ENCODE results near the gene SFMBT2.
"Not testable (repeated sequence)": the region's sequence is repeated elsewhere in the genome, so short reads cannot be mapped to it uniquely, and the experiment has no call there.

The SFMBT2 gene

GRCh38 chr10:7406712-7407333 is 4.0 kb downstream of the SFMBT2 start:
- no peak for TF ChIP-seq JUND (IDR thresholded peaks at IDR 0.05; ENCODE audit: low read depth)
- in situ Hi-C loops (cut with HindIII; ENCODE audit: low pct_unique_long_range_greater_than_20kb, low sequenced_read_pairs): no loop called here
- DNase-seq (ENCODE audit: low read depth in 1 of 2, low spot score in 1 of 2): no peak

- no peak for DNase-seq (ENCODE audit: low read depth in 1 of 2, low spot score in 1 of 2)
- in situ Hi-C loops (cut with HindIII; ENCODE audit: low pct_unique_long_range_greater_than_20kb, low sequenced_read_pairs): no loop called here
- TF ChIP-seq JUND (IDR thresholded peaks at IDR 0.05; ENCODE audit: low read depth): no peak
These were observed 5.2 kb downstream of the SFMBT2 start for GRCh38 chr10:7405637-7406036.

- in situ Hi-C loops (cut with HindIII; ENCODE audit: low pct_unique_long_range_greater_than_20kb, low sequenced_read_pairs): no loop called here
- no peak for TF ChIP-seq JUND (IDR thresholded peaks at IDR 0.05; ENCODE audit: low read depth)
- DNase-seq (ENCODE audit: low read depth in 1 of 2, low spot score in 1 of 2): no peak
These were observed 7.2 kb downstream of the SFMBT2 start for GRCh38 chr10:7403620-7404019.

GRCh38 chr10:7401782-7402181 is 9.1 kb downstream of the SFMBT2 start:
- in situ Hi-C loops (cut with HindIII; ENCODE audit: low pct_unique_long_range_greater_than_20kb, low sequenced_read_pairs): no loop called here
- TF ChIP-seq JUND (IDR thresholded peaks at IDR 0.05; ENCODE audit: low read depth): no peak
- DNase-seq (ENCODE audit: low read depth in 1 of 2, low spot score in 1 of 2): no peak

- no peak for TF ChIP-seq JUND (IDR thresholded peaks at IDR 0.05; ENCODE audit: low read depth)
- in situ Hi-C loops (cut with HindIII; ENCODE audit: low pct_unique_long_range_greater_than_20kb, low sequenced_read_pairs): no loop called here
- DNase-seq (ENCODE audit: low read depth in 1 of 2, low spot score in 1 of 2): no peak
These were observed 9.7 kb downstream of the SFMBT2 start for GRCh38 chr10:7401156-7401555.

- in situ Hi-C loops (cut with HindIII; ENCODE audit: low pct_unique_long_range_greater_than_20kb, low sequenced_read_pairs): no loop called here
- no peak for TF ChIP-seq JUND (IDR thresholded peaks at IDR 0.05; ENCODE audit: low read depth)
- DNase-seq (ENCODE audit: low read depth in 1 of 2, low spot score in 1 of 2): no peak
These were observed 10.6 kb downstream of the SFMBT2 start for GRCh38 chr10:7400068-7400715.

GRCh38 chr10:7399533-7399932 is 11.3 kb downstream of the SFMBT2 start:
- in situ Hi-C loops (cut with HindIII; ENCODE audit: low pct_unique_long_range_greater_than_20kb, low sequenced_read_pairs): no loop called here
- TF ChIP-seq JUND (IDR thresholded peaks at IDR 0.05; ENCODE audit: low read depth): no peak
- DNase-seq (ENCODE audit: low read depth in 1 of 2, low spot score in 1 of 2): no peak

GRCh38 chr10:7397049-7398035 is 13.5 kb downstream of the SFMBT2 start:
- TF ChIP-seq JUND (IDR thresholded peaks at IDR 0.05; ENCODE audit: low read depth): no peak
- DNase-seq (ENCODE audit: low read depth in 1 of 2, low spot score in 1 of 2): no peak
- in situ Hi-C loops (cut with HindIII; ENCODE audit: low pct_unique_long_range_greater_than_20kb, low sequenced_read_pairs): no loop called here

GRCh38 chr10:7392301-7392700 is 18.5 kb downstream of the SFMBT2 start:
- in situ Hi-C loops (cut with HindIII; ENCODE audit: low pct_unique_long_range_greater_than_20kb, low sequenced_read_pairs); DNase-seq (ENCODE audit: low read depth in 1 of 2, low spot score in 1 of 2): not testable (repeated sequence)

- no peak for DNase-seq (ENCODE audit: low read depth in 1 of 2, low spot score in 1 of 2)
- in situ Hi-C loops (cut with HindIII; ENCODE audit: low pct_unique_long_range_greater_than_20kb, low sequenced_read_pairs): no loop called here
- no peak for TF ChIP-seq JUND (IDR thresholded peaks at IDR 0.05; ENCODE audit: low read depth)
These were observed 19.1 kb downstream of the SFMBT2 start for GRCh38 chr10:7391748-7392147.

GRCh38 chr10:7390689-7391110 is 20.1 kb downstream of the SFMBT2 start:
- in situ Hi-C loops (cut with HindIII; ENCODE audit: low pct_unique_long_range_greater_than_20kb, low sequenced_read_pairs); DNase-seq (ENCODE audit: low read depth in 1 of 2, low spot score in 1 of 2): not testable (repeated sequence)

GRCh38 chr10:7389844-7390243 is 21.0 kb downstream of the SFMBT2 start:
- DNase-seq (ENCODE audit: low read depth in 1 of 2, low spot score in 1 of 2): no peak
- in situ Hi-C loops (cut with HindIII; ENCODE audit: low pct_unique_long_range_greater_than_20kb, low sequenced_read_pairs): no loop called here
- no peak for TF ChIP-seq JUND (IDR thresholded peaks at IDR 0.05; ENCODE audit: low read depth)

- in situ Hi-C loops (cut with HindIII; ENCODE audit: low pct_unique_long_range_greater_than_20kb, low sequenced_read_pairs): no loop called here
- TF ChIP-seq JUND (IDR thresholded peaks at IDR 0.05; ENCODE audit: low read depth): no peak
- DNase-seq (ENCODE audit: low read depth in 1 of 2, low spot score in 1 of 2): no peak
These were observed 21.5 kb downstream of the SFMBT2 start for GRCh38 chr10:7389346-7389745.
